ENCODE results near the gene METTL16.
A peak's percentile ranks its signal among the peaks of the same experiment; 100 is the strongest.

The METTL16 gene

GRCh38 chr17:2393954-2394749 lies 117.5 kb downstream of the METTL16 start:
- DNase-seq = no peak

- peak; percentile 48 for DNase-seq
These were observed 118.3 kb downstream of the METTL16 start for GRCh38 chr17:2393174-2393953.

GRCh38 chr17:2392252-2393173 lies 119.2 kb downstream of the METTL16 start:
- DNase-seq = peak; percentile 74

- DNase-seq = no peak
These were observed 120.0 kb downstream of the METTL16 start for GRCh38 chr17:2391597-2392251.

DNA sequence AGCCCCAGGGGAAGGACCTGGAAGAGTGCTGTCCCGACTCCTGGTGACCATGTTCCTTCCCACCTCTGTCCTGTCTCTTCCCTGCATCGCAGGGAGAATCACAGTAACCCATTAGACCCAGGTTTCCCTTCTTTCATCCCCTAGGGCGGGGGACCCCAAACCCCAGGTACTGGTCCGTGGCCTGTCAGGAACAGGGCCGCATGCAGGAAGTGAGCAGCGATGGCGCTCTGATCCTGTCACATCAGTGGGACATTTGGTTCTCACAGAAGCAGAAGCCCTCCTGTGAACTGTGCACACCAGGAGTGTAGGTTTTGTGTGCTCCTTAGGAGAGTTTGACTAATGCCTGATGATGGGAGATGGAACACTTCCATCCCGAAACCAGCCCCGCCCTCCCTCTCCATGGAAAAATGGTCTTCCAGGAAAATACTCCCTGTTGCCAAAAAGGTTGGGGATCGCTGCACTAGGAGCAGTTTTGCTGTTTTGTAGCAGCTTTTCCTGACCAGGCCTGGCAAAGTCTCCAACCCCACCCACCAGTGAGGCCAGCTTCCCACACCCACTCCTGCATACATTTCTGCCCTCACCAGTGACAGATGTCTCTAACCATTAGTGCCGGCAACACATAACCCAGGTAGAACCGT lies 121.4 kb downstream of the METTL16 start:
- DNase-seq = no peak

GRCh38 chr17:2388683-2389055 lies 123.0 kb downstream of the METTL16 start:
- no peak for DNase-seq

DNA sequence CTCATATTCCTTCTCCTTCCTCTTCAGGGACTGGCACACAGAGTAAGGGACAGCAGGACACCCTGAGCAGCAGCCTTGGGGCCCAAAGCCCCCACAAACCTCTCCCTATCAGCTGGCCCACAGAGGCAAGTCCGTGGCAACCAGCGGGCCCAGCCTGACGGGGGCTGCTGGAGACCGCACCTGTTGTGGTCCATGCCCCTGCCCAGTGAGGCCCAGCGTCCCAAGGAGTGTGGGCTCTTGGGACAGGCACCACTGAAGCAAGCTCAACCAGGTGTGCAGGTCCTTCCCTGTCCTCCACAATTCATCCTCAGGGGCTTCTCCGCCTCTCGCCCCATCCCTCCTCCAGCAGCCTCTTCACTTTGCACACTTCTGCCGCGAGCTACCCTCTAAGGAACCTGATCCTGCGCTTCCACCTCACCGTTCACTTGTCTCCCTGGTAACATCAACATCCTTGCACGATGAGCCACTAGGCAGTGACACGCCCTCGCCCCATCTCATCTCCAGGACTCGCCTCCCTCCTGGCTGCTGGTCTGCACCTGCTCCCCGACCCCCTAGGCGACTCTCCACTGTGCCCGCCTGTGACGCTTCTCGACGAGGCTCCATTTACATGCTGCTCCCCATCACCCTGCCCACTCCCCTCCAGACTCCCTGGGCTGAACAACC lies 123.5 kb downstream of the METTL16 start:
- DNase-seq = no peak

GRCh38 chr17:2387086-2388019 lies 124.3 kb downstream of the METTL16 start:
- DNase-seq = no peak

- DNase-seq = no peak
These were observed 125.1 kb downstream of the METTL16 start for GRCh38 chr17:2386400-2387085.

GRCh38 chr17:2385240-2386210 lies 126.2 kb downstream of the METTL16 start:
- DNase-seq = no peak

DNA sequence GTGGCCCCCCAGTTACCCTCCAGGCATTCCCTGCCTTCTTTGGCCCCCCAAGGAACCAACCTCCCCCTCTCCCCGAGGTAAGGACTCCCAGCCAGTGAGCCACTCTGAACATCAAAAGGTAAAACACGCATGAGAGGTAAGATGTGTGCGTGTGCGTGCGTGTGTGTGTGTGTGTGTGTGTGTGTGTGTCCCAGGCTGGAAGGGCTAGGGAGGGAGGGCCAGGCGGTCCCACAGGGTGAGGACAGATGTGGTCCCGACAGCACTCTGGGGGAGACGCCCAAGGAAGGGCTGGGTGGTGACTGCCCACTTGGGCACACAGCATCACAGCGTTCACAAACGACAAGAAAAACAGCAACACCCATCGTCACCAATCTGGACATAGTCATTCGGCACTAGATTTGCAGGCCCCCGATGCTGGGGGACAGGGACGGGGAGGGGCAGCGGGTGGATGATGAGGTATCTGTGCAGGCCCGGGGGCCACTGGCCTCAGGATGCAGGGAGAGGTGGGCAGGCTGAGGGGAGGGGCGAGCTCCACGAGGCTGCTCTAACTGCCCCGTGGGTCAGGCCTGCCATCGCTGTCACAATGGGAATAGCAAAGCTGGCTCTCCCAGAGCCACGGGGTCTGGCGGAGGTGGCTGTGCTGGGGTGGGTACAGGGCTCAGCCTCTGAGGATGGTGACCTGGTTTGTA lies 127.1 kb downstream of the METTL16 start:
- no peak for DNase-seq

DNA sequence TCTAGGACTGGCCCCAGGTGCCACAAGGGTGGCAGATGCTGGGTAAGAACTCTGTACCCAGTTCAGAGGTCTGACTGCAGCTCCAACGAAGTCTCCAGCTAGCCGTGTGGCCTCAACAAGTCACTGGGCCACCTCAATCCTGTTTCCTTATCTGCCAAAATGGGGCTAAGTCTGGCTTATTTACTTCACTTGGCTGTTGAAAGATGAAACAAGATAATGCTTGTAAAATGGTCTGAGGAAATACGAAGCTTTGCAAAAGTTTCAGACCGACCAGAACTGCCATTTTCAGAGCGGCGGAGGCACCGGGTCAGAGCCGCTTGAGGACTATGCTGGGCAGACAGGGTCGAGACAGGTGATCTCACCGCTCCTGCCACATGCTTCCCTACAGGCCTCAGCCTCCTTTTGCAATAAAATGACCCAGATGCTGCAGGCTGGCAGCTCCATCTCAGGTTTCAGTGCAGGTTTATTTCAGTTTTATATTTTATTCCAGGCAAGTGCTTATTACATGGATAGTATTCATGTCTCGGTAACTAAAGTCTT lies 128.0 kb downstream of the METTL16 start:
- DNase-seq = no peak

GRCh38 chr17:2380950-2381649 lies 130.6 kb downstream of the METTL16 start:
- DNase-seq = no peak

DNA sequence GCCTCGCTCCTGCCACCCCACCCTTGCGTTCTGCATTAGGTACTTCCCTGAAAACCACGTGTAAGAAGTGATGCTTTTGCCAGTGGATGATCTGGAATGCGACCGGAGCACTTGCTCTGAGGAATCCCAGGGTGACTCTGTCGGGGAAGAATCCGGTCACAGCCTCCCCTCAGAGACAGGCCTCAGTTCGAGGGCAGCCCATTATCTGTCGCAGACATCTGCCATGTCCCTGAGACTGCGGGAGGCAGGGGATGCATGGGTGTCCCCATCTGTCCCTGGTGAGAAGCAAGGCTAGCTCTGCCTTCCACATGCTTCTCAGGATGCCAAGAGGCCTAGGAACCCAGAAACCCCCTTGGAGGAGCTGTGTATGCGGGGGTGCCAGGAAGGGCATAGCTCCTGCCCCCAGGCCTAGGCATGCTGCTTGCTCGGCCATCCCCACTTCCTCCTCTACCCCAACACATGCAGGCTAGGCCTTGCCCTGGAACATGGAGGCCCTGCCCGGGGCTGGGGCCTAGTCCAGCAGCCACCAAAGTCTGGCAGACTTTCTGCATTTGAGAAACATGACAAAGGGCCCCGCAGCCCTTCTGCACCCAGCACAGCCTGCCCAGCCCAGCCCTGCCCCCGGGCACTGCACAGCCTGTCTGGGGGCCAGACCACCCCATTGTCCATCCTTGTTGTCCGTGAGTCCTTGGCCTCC lies 131.3 kb downstream of the METTL16 start:
- no peak for DNase-seq

DNA sequence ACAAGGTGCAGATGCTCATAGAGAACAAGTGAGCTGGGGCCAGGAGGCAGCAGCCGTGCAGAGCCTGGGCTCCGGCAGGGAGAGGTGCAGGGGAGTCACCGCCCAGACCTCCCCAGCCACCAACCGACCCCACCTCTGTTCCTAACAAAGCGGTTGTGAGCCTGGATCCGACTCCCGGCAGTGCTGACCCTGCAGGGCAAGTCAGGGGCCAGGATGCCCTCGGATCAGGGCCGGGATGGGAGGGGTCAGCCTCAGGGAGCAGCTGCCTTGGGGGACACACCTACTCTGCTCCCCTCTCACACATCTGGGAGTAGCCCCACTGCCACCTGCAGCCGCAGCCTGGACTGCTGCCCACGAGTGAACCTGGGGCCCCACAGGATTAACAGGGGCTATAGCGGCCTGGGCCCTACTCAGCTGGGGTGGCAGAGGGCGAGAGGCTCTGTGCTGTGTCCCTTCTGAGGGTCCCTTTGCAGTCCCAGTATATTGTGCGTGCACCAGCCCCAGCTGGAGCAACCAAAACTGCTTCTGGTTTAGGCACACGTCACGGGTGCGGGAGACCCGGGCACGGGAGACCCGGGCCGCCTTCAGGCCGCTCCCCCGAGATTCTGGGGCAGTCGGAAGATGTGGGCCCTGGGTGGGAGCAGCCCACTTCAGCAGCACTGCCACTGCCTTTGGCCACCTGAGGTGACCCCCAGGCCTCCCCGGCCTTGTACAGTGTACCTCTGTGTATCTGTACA lies 132.0 kb downstream of the METTL16 start:
- DNase-seq = no peak

GRCh38 chr17:2378905-2379304 lies 132.8 kb downstream of the METTL16 start:
- no peak for DNase-seq
